Measurements from ENCODE around the gene TTLL9.

Gene TTLL9

DNA sequence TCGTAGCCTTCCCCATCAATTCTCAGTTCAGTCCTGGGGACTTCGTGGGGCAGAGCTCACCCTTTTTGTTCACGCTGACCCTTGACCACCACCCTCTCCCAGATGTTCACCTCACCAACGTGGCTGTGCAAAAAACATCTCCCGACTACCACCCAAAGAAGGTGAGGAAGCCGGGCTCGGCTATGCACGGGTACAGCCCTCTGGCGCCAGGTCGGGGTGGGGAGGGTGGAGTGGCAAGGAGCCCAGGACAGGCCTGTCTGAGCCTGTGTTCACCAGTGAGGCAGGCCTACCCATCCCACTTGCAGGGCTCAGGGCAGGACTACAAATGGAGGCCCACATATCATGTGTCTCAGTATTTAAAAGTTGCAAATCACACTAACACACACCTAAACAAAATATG, 63.3 kb downstream of the TTLL9 start:
- TF ChIP-seq, protein P1, sequence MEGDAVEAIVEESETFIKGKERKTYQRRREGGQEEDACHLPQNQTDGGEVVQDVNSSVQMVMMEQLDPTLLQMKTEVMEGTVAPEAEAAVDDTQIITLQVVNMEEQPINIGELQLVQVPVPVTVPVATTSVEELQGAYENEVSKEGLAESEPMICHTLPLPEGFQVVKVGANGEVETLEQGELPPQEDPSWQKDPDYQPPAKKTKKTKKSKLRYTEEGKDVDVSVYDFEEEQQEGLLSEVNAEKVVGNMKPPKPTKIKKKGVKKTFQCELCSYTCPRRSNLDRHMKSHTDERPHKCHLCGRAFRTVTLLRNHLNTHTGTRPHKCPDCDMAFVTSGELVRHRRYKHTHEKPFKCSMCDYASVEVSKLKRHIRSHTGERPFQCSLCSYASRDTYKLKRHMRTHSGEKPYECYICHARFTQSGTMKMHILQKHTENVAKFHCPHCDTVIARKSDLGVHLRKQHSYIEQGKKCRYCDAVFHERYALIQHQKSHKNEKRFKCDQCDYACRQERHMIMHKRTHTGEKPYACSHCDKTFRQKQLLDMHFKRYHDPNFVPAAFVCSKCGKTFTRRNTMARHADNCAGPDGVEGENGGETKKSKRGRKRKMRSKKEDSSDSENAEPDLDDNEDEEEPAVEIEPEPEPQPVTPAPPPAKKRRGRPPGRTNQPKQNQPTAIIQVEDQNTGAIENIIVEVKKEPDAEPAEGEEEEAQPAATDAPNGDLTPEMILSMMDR (IDR thresholded peaks at IDR 0.05; ENCODE audit: low read depth, low read length, missing control alignments): no peak
- DNase-seq (ENCODE audit: extremely low read depth, low read depth): no peak
- no peak overlapping the region for H3K4me3 ChIP-seq (replicated peaks; ENCODE audit: low read depth, low read length)

DNA sequence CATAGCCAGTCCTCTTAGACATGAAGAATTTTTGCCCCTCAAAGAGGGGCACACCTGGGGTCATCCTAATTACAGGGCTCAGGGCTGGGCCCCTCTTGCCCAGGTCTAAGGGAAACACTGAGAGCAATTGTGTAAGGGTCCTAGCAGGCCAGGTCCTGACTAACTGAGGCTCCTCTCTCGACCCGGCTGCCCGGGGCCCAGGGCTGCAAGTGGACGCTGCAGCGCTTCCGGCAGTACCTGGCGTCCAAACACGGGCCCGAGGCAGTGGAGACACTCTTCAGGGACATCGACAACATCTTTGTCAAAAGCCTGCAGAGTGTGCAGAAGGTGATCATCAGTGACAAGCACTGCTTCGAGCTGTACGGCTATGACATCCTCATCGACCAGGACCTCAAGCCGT, 64.1 kb downstream of the TTLL9 start:
- DNase-seq (ENCODE audit: extremely low read depth, low read depth): no peak
- TF ChIP-seq, protein P1 (IDR thresholded peaks at IDR 0.05; ENCODE audit: low read depth, low read length, missing control alignments): no peak
- H3K4me3 ChIP-seq (replicated peaks; ENCODE audit: low read depth, low read length): no peak overlapping the region

DNA sequence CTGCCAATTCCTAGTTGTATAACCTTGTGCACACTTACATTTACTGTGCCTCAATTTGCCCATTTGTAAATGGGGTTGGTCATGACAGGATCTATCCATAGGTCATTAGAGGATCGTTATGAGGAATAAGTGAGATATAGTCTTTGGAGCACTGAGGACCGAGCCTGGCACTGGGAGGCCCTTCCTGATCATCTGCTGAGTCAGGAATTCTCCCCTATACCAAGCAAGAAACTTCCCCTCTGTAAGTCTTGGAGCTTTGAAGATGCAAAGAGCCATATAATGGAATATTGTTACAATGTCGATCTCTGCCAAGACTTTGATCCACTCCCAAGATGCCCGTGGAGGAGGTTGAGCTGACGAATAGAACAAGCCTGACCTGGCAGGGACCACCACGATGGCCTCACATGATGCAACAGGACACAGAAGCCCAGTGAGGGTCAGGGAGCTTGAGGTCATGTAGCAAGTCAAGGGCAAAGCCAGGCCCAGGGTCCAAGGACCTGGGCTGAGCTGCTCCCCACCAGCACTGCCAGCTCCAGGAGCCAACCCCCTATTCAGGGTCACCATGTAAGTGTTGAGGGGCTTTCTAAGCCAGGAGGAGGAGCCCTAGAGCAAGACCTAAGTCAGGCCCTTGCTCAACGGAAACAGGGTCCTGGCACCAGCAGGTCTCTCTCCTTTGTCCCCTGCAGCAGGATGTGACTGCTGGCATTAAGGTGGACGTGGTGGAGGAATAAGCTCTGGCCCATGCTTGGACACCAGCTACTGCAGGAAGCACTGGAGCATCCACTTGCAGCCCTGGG, 64.7 kb downstream of the TTLL9 start:
- H3K4me3 ChIP-seq (replicated peaks; ENCODE audit: low read depth, low read length): no peak overlapping the region
- TF ChIP-seq, protein P1 (IDR thresholded peaks at IDR 0.05; ENCODE audit: low read depth, low read length, missing control alignments): peak; percentile 12
- DNase-seq (ENCODE audit: extremely low read depth, low read depth): no peak

DNA sequence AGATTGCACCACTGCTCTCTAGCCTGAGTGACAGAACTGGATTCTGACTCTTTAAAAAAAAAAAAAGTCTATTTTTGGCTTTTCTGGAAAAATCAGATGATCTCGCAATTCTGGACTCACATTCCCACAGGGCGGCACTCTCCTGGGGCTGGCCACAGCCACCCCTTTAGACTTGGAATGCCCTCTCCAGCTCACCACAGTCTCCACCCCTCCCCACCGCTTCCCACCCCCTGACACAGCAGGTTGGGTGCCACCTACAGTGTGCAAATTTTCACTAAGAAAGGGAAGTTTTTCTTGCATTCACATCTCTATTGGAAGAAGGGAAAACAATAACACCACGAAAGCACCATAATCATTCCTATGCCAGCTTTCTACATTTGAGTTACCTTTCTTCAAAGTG, 66.0 kb downstream of the TTLL9 start:
- no peak overlapping the region for H3K4me3 ChIP-seq (replicated peaks; ENCODE audit: low read depth, low read length)
- no peak for DNase-seq (ENCODE audit: extremely low read depth, low read depth)
- TF ChIP-seq, protein P1 (IDR thresholded peaks at IDR 0.05; ENCODE audit: low read depth, low read length, missing control alignments): no peak

DNA sequence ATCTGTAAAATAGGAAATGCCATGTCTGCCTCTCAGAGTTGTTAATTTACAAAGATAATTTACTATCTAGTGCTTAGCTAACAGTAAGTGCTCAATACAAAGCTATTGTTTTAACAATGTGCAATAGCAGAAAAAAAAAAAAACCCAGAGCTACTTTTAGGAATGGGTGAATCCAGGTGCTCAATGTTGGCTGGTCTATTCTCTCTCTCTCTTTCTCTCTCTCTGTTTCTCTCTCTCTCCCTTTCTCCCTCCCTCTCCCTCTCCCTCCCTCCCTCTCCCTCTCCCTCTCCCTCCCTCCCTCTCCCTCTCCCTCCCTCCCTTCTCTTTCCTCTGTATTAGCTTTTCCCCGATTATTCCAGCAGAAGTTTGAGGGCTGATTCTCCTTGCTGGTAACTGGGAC, 67.4 kb downstream of the TTLL9 start:
- no peak overlapping the region for H3K4me3 ChIP-seq (replicated peaks; ENCODE audit: low read depth, low read length)
- no peak for DNase-seq (ENCODE audit: extremely low read depth, low read depth)
- TF ChIP-seq, protein P1 (IDR thresholded peaks at IDR 0.05; ENCODE audit: low read depth, low read length, missing control alignments): no peak

DNA sequence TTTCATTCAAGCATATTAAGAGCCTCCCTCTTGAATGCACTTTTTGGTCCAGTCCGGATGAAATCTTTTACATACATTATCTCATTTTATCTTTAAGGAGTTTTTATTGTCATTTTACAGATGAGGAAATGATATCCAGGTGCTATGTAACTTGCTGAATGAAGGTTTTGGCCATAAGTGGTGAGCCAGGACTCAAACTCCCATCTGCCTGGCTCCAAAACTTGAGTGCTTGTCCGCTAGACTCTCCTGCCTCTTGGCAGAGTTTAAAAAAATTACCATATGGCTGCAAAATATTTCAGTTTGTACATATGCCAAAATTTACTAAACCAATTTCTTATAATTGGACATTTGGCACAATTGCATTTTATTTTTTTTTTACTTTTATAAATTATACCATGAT, 69.2 kb downstream of the TTLL9 start:
- TF ChIP-seq, protein P1 (IDR thresholded peaks at IDR 0.05; ENCODE audit: low read depth, low read length, missing control alignments): no peak
- no peak overlapping the region for H3K4me3 ChIP-seq (replicated peaks; ENCODE audit: low read depth, low read length)
- no peak for DNase-seq (ENCODE audit: extremely low read depth, low read depth)

DNA sequence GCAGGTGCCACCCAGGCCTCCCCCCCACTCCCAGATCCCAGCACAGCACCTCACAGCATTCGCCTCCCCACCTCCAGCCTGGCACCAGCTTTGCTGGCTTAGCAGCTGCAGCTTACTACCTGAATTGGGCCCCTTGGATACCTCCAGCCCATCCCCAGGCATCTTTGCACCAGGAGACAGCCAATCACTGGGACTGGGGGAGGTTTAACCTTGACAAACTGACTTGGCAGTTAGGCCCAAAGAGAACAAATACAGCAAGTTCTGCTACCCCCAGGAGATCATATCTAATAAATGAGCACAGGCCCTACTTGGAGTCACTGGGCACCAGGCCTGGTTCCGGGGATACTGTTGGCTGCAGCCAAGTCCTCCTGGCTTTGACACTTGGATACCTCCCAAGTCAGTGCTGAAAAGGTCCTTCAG, 72.6 kb downstream of the TTLL9 start:
- H3K4me3 ChIP-seq (replicated peaks; ENCODE audit: low read depth, low read length): no peak overlapping the region
- DNase-seq (ENCODE audit: extremely low read depth, low read depth): no peak
- TF ChIP-seq, protein P1 (IDR thresholded peaks at IDR 0.05; ENCODE audit: low read depth, low read length, missing control alignments): no peak
